Neural crest cell (in vitro differentiated cells): Measurements from ENCODE around the gene RXFP1. TPM values are rescaled to one million over a fixed set of nuclear protein-coding genes. Genes with fewer than 3 reads are reported as not detected.

Source experiments
- DNase-seq: peaks from one replicate; pipeline ENCODE4 v3.0.0; 2021; ENCODE audit warnings: low read depth, mixed read lengths, low spot score
- H3K27ac Mint-ChIP-seq: one replicate; pipeline ENCODE4 v1.8.0; 2021; ENCODE audit warnings: mild to moderate bottlenecking, mixed read lengths; ENCODE audit not compliant: unreplicated experiment
- H3K27me3 Mint-ChIP-seq: 2 replicates; pipeline ENCODE4 v1.8.0; 2021; ENCODE audit warnings: low read depth, mild to moderate bottlenecking, mixed read lengths
- H3K36me3 Mint-ChIP-seq: 2 replicates; pipeline ENCODE4 v1.8.0; 2021; ENCODE audit warnings: low read depth, mild to moderate bottlenecking, mixed read lengths
- H3K4me1 Mint-ChIP-seq: 2 replicates; pipeline ENCODE4 v1.8.0; 2021; ENCODE audit warnings: mixed read lengths
- H3K4me3 Mint-ChIP-seq: one replicate; pipeline ENCODE4 v1.8.0; 2021; ENCODE audit warnings: mild to moderate bottlenecking, mixed read lengths
- H3K9me3 Mint-ChIP-seq: 2 replicates; pipeline ENCODE4 v1.8.0; 2021; ENCODE audit warnings: mixed read lengths
- total RNA-seq: library from RNA; stranded (reverse); gene quantifications from 2 replicates; pipeline ENCODE4 v1.2.1, GENCODE V29; 2021
- TF ChIP-seq, protein P1 (sequence below): fragments of 200-600 bp; sonication (generic); conservative IDR thresholded peaks from 2 replicates; pipeline ENCODE4 v1.5.0; 2021; ENCODE audit warnings: antibody characterized with exemption, mild to moderate bottlenecking

Gene RXFP1
- total RNA-seq, 1 donor from 2014 or later = not detected

DNA sequence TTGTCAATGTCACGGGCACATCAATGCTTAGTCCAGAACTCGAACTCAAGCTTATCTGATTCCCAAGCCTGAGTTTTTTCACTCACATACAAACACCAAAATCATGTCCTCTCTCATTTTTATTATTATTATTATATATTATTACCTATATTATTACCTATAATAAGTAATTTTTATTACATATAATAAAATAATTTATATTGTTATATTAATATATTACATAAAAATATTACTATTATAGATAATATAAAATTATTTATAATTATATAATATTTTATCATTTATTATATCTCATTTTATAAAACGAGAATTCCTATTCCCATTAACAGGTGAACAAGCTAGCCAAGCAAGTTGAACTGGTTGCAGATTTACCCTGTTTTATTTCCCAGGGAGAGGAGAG, 13.0 kb downstream of the RXFP1 start:
- Mint-ChIP-seq H3K4me3 (no peak overlapping the region), H3K36me3 (no peaks in the 10 kb centered on the region), H3K27ac (no peak overlapping the region), H3K27me3 (peaks cover 2% of the 10 kb centered on the region), H3K4me1 (no peaks in the 10 kb centered on the region), H3K9me3 (no peaks in the 10 kb centered on the region)
- TF ChIP-seq, protein P1, sequence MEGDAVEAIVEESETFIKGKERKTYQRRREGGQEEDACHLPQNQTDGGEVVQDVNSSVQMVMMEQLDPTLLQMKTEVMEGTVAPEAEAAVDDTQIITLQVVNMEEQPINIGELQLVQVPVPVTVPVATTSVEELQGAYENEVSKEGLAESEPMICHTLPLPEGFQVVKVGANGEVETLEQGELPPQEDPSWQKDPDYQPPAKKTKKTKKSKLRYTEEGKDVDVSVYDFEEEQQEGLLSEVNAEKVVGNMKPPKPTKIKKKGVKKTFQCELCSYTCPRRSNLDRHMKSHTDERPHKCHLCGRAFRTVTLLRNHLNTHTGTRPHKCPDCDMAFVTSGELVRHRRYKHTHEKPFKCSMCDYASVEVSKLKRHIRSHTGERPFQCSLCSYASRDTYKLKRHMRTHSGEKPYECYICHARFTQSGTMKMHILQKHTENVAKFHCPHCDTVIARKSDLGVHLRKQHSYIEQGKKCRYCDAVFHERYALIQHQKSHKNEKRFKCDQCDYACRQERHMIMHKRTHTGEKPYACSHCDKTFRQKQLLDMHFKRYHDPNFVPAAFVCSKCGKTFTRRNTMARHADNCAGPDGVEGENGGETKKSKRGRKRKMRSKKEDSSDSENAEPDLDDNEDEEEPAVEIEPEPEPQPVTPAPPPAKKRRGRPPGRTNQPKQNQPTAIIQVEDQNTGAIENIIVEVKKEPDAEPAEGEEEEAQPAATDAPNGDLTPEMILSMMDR = no peak
- DNase-seq = no peak

GRCh38 chr4:158535130-158535614, 13.5 kb downstream of the RXFP1 start:
- H3K4me1 Mint-ChIP-seq = no peaks in the 10 kb centered on the region
- no peak overlapping the region for H3K4me3 Mint-ChIP-seq
- no peaks in the 10 kb centered on the region for H3K9me3 Mint-ChIP-seq
- H3K27ac Mint-ChIP-seq = no peak overlapping the region
- peaks cover 2% of the 10 kb centered on the region for H3K27me3 Mint-ChIP-seq
- TF ChIP-seq, protein P1 = no peak
- H3K36me3 Mint-ChIP-seq = no peaks in the 10 kb centered on the region
- DNase-seq = no peak

GRCh38 chr4:158536833-158537232, 15.2 kb downstream of the RXFP1 start:
- Mint-ChIP-seq H3K4me3 (no peak overlapping the region), H3K4me1 (peaks cover 10% of the 10 kb centered on the region), H3K36me3 (no peaks in the 10 kb centered on the region), H3K9me3 (no peaks in the 10 kb centered on the region), H3K27ac (no peak overlapping the region), H3K27me3 (peaks cover 2% of the 10 kb centered on the region)
- TF ChIP-seq, protein P1 = no peak
- DNase-seq = no peak

DNA sequence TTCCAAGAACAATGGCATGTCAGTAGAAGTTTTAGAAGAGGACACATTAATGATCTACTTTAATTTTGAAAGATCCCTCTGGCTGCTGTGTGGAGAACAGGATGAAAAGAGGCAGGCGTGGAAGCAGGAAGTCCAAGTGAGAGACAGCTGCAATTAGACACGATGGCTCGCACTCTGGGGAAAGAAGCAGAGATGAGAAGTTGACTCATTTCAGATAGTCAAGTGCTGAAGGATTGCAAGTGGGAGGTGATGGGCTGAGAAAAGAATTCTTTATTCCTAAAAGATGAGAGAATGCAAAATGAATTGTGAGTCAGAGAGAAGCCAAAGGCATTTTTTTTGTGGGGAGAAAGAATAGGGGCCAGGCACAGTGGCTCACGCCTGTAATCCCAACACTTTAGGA, 16.5 kb downstream of the RXFP1 start:
- H3K27ac Mint-ChIP-seq = no peak overlapping the region
- no peaks in the 10 kb centered on the region for H3K27me3 Mint-ChIP-seq
- H3K4me3 Mint-ChIP-seq = no peak overlapping the region
- peaks cover 10% of the 10 kb centered on the region for H3K4me1 Mint-ChIP-seq
- TF ChIP-seq, protein P1 = no peak
- H3K36me3 Mint-ChIP-seq = no peaks in the 10 kb centered on the region
- DNase-seq = no peak
- H3K9me3 Mint-ChIP-seq = no peaks in the 10 kb centered on the region

DNA sequence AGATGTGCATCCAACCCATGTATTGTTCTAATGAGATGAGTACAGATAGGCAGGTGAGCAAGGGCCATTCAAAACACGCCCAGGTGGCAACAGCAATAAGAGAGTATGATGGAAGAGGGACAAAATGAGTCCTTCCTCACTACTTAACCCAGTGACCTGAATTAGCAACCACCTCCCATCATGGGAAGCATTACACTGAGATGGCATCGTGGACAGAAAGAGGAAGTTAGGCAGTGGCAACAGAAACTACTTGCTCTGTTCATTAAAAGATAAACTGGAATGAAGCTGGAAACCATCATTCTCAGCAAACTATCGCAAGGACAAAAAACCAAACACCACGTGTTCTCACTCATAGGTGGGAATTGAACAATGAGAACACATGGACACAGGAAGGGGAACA, 17.2 kb downstream of the RXFP1 start:
- no peaks in the 10 kb centered on the region for H3K9me3 Mint-ChIP-seq
- DNase-seq = no peak
- no peak overlapping the region for H3K27ac Mint-ChIP-seq
- no peak overlapping the region for H3K4me3 Mint-ChIP-seq
- no peaks in the 10 kb centered on the region for H3K27me3 Mint-ChIP-seq
- TF ChIP-seq, protein P1 = no peak
- H3K4me1 Mint-ChIP-seq = peaks cover 10% of the 10 kb centered on the region
- no peaks in the 10 kb centered on the region for H3K36me3 Mint-ChIP-seq
